ENCODE data around the gene MED27.

GRCh38 chr9:132069046-132069898 lies 10.4 kb downstream of the MED27 start:
- TF ChIP-seq ZNF274 (IDR thresholded peaks at IDR 0.05; ENCODE audit: low read depth, low read length) (no peak), YY1 (IDR thresholded peaks at IDR 0.05; ENCODE audit: insufficient read depth, insufficient read length) (no peak), SUZ12 (IDR thresholded peaks at IDR 0.05; ENCODE audit: extremely low read depth, insufficient read depth, insufficient read length) (no peak)

Measured in NT2/D1 (cell line).